A549 (cell line): ENCODE measurements around the gene TNFSF8.

Experiments
- ELK1 ChIP-seq: fragments of 150-350 bp; IDR thresholded peaks from 2 replicates; pipeline ENCODE4 v1.6.1; 2014; ENCODE audit warnings: low read depth, mild to moderate bottlenecking, low read length
- EP300 ChIP-seq, 2 experiments: fragments of >200 bp; sonication (Bioruptor Twin); formaldehyde crosslinking; IDR thresholded peaks; 2 replicates in 1 of 2; 3 replicates in 1 of 2; pipeline ENCODE4 v1.6.1; 2016 to 2017
- ESRRA ChIP-seq: fragments of 150-350 bp; IDR thresholded peaks from 2 replicates; pipeline ENCODE4 v1.6.1; 2014; ENCODE audit warnings: mild to moderate bottlenecking, low read length, borderline replicate concordance
- JUN ChIP-seq, 2 experiments: fragments of >200 bp; sonication (Bioruptor Twin); formaldehyde crosslinking; IDR thresholded peaks; 2 replicates in 1 of 2; 3 replicates in 1 of 2; pipeline ENCODE4 v1.6.1; 2016 to 2017
- KDM5A ChIP-seq: fragments of 200-600 bp; sonication (generic); IDR thresholded peaks from 2 replicates; pipeline ENCODE4 v1.6.1; 2016; ENCODE audit warnings: antibody characterized with exemption, mild to moderate bottlenecking
- POLR2A ChIP-seq: IDR thresholded peaks from 2 replicates; pipeline ENCODE4 v1.6.1; 2012; ENCODE audit warnings: mild to moderate bottlenecking, low read length
- RAD21 ChIP-seq, 2 experiments: fragments of >200 bp in 1 of 2; sonication (Bioruptor Twin) in 1 of 2; formaldehyde crosslinking in 1 of 2; IDR thresholded peaks in 1 of 2; conservative IDR thresholded peaks in 1 of 2; 2 replicates in 1 of 2; 3 replicates in 1 of 2; pipeline ENCODE4 v1.6.1; 2012 to 2018; ENCODE audit warnings: inconsistent platforms in 1 of 2
- RNF2 ChIP-seq: fragments of 200-600 bp; sonication (generic); IDR thresholded peaks from 2 replicates; pipeline ENCODE4 v1.6.1; 2016; ENCODE audit warnings: low read depth, mild to moderate bottlenecking, antibody characterized with exemption, moderate library complexity, borderline replicate concordance
- SMC3 ChIP-seq: fragments of >200 bp; sonication (Bioruptor Twin); formaldehyde crosslinking; IDR thresholded peaks from 3 replicates; pipeline ENCODE4 v1.6.1; 2018; ENCODE audit warnings: inconsistent platforms
- TF ChIP-seq, protein P1 (sequence below): fragments of >200 bp; sonication (Bioruptor Twin); formaldehyde crosslinking; IDR thresholded peaks from 3 replicates; pipeline ENCODE4 v1.5.1; 2016
- TF ChIP-seq, protein P2 (sequence below): fragments of 450-650 bp; IDR thresholded peaks from 2 replicates; pipeline ENCODE4 v1.6.1; 2014; ENCODE audit warnings: antibody characterized with exemption

GRCh38 chr9:114960276-114960675, 29.9 kb upstream of the TNFSF8 start:
- no peak for TF ChIP-seq RNF2
- TF ChIP-seq, protein P1, sequence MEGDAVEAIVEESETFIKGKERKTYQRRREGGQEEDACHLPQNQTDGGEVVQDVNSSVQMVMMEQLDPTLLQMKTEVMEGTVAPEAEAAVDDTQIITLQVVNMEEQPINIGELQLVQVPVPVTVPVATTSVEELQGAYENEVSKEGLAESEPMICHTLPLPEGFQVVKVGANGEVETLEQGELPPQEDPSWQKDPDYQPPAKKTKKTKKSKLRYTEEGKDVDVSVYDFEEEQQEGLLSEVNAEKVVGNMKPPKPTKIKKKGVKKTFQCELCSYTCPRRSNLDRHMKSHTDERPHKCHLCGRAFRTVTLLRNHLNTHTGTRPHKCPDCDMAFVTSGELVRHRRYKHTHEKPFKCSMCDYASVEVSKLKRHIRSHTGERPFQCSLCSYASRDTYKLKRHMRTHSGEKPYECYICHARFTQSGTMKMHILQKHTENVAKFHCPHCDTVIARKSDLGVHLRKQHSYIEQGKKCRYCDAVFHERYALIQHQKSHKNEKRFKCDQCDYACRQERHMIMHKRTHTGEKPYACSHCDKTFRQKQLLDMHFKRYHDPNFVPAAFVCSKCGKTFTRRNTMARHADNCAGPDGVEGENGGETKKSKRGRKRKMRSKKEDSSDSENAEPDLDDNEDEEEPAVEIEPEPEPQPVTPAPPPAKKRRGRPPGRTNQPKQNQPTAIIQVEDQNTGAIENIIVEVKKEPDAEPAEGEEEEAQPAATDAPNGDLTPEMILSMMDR = no peak
- TF ChIP-seq JUN (IDR thresholded peaks at IDR 0.05) = no peak
- no peak for TF ChIP-seq POLR2A
- TF ChIP-seq ELK1 = no peak
- no peak for TF ChIP-seq EP300 (IDR thresholded peaks at IDR 0.05)
- TF ChIP-seq ESRRA = no peak
- no peak for TF ChIP-seq RAD21 (conservative IDR thresholded peaks at IDR 0.05 in 1 of 2, IDR thresholded peaks at IDR 0.05 in 1 of 2)
- no peak for TF ChIP-seq KDM5A
- TF ChIP-seq, protein P2, sequence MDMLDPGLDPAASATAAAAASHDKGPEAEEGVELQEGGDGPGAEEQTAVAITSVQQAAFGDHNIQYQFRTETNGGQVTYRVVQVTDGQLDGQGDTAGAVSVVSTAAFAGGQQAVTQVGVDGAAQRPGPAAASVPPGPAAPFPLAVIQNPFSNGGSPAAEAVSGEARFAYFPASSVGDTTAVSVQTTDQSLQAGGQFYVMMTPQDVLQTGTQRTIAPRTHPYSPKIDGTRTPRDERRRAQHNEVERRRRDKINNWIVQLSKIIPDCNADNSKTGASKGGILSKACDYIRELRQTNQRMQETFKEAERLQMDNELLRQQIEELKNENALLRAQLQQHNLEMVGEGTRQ = no peak
- no peak for TF ChIP-seq SMC3
